ENCODE measurements around the gene GIT2.

The GIT2 gene

GRCh38 chr12:109923481-109924245 is 72.5 kb downstream of the GIT2 start:
- H2AFZ ChIP-seq (ENCODE audit: low read depth) = no peak overlapping the region
- no peaks in the 10 kb centered on the region for H3K36me3 ChIP-seq (ENCODE audit: insufficient read depth)
- H3K4me2 ChIP-seq = no peak overlapping the region
- no peaks in the 10 kb centered on the region for H4K20me1 ChIP-seq (ENCODE audit: insufficient read depth)
- H3K27ac ChIP-seq = no peak overlapping the region
- no peaks in the 10 kb centered on the region for H3K4me1 ChIP-seq (ENCODE audit: low read depth, poor library complexity, severe bottlenecking)
- TF ChIP-seq CTCF (conservative IDR thresholded peaks at IDR 0.05; ENCODE audit: low read depth, low read length) = no peak
- no peaks in the 10 kb centered on the region for H3K27me3 ChIP-seq (ENCODE audit: insufficient read depth, low read depth)
- no peaks in the 10 kb centered on the region for H3K79me2 ChIP-seq (ENCODE audit: insufficient read depth, low read depth)
- no peak overlapping the region for H3K4me3 ChIP-seq (IDR thresholded peaks at IDR 0.05; ENCODE audit: insufficient read depth, low read depth, low read length)
- H3K9ac ChIP-seq = no peak overlapping the region

- Histone ChIP-seq H3K79me2 (ENCODE audit: insufficient read depth, low read depth) (no peaks in the 10 kb centered on the region), H3K27me3 (ENCODE audit: insufficient read depth, low read depth) (no peaks in the 10 kb centered on the region), H3K4me2 (no peak overlapping the region), H3K27ac (no peak overlapping the region), H4K20me1 (ENCODE audit: insufficient read depth) (no peaks in the 10 kb centered on the region), H2AFZ (ENCODE audit: low read depth) (no peak overlapping the region), H3K9ac (no peak overlapping the region), H3K36me3 (ENCODE audit: insufficient read depth) (no peaks in the 10 kb centered on the region), H3K4me3 (IDR thresholded peaks at IDR 0.05; ENCODE audit: insufficient read depth, low read depth, low read length) (no peak overlapping the region), H3K4me1 (ENCODE audit: low read depth, poor library complexity, severe bottlenecking) (no peaks in the 10 kb centered on the region)
- TF ChIP-seq CTCF (conservative IDR thresholded peaks at IDR 0.05; ENCODE audit: low read depth, low read length) = no peak
These were observed 73.1 kb downstream of the GIT2 start for GRCh38 chr12:109923038-109923437.

- no peaks in the 10 kb centered on the region for H3K27me3 ChIP-seq (ENCODE audit: insufficient read depth, low read depth)
- H3K36me3 ChIP-seq (ENCODE audit: insufficient read depth) = no peaks in the 10 kb centered on the region
- H2AFZ ChIP-seq (ENCODE audit: low read depth) = no peak overlapping the region
- H3K4me3 ChIP-seq (IDR thresholded peaks at IDR 0.05; ENCODE audit: insufficient read depth, low read depth, low read length) = no peak overlapping the region
- no peaks in the 10 kb centered on the region for H4K20me1 ChIP-seq (ENCODE audit: insufficient read depth)
- no peak overlapping the region for H3K4me2 ChIP-seq
- no peak for TF ChIP-seq CTCF (conservative IDR thresholded peaks at IDR 0.05; ENCODE audit: low read depth, low read length)
- H3K27ac ChIP-seq = no peak overlapping the region
- H3K4me1 ChIP-seq (ENCODE audit: low read depth, poor library complexity, severe bottlenecking) = no peaks in the 10 kb centered on the region
- no peaks in the 10 kb centered on the region for H3K79me2 ChIP-seq (ENCODE audit: insufficient read depth, low read depth)
- H3K9ac ChIP-seq = no peak overlapping the region
These were observed 74.2 kb downstream of the GIT2 start for GRCh38 chr12:109921982-109922381.

- no peak overlapping the region for H3K4me2 ChIP-seq
- H3K36me3 ChIP-seq (ENCODE audit: insufficient read depth) = no peaks in the 10 kb centered on the region
- H3K4me1 ChIP-seq (ENCODE audit: low read depth, poor library complexity, severe bottlenecking) = no peaks in the 10 kb centered on the region
- H3K27ac ChIP-seq = no peak overlapping the region
- H3K9ac ChIP-seq = no peak overlapping the region
- no peaks in the 10 kb centered on the region for H3K27me3 ChIP-seq (ENCODE audit: insufficient read depth, low read depth)
- no peaks in the 10 kb centered on the region for H3K79me2 ChIP-seq (ENCODE audit: insufficient read depth, low read depth)
- H3K4me3 ChIP-seq (IDR thresholded peaks at IDR 0.05; ENCODE audit: insufficient read depth, low read depth, low read length) = no peak overlapping the region
- H2AFZ ChIP-seq (ENCODE audit: low read depth) = no peak overlapping the region
- no peaks in the 10 kb centered on the region for H4K20me1 ChIP-seq (ENCODE audit: insufficient read depth)
- TF ChIP-seq CTCF (conservative IDR thresholded peaks at IDR 0.05; ENCODE audit: low read depth, low read length) = no peak
These were observed 75.8 kb downstream of the GIT2 start for GRCh38 chr12:109920261-109920780.
